ENCODE results near the gene TLK2.

GRCh38 chr17:62605588-62605987 is 127.0 kb downstream of the TLK2 start:
- TF ChIP-seq CTCF (IDR thresholded peaks at IDR 0.05) = no peak
- TF ChIP-seq GTF2I (CRISPR knock-in tag; conservative IDR thresholded peaks at IDR 0.05) = no peak
- no peak for TF ChIP-seq IRF1 (CRISPR knock-in tag; IDR thresholded peaks at IDR 0.05)
- TF ChIP-seq NR3C1 (CRISPR knock-in tag; conservative IDR thresholded peaks at IDR 0.05; ENCODE audit: low read depth) = no peak
- no peak for TF ChIP-seq FOXP1 (CRISPR knock-in tag; IDR thresholded peaks at IDR 0.05; ENCODE audit: borderline replicate concordance)
- TF ChIP-seq RELA (CRISPR knock-in tag; IDR thresholded peaks at IDR 0.05; ENCODE audit: borderline replicate concordance) = no peak
- no peak for TF ChIP-seq USF1 (CRISPR knock-in tag; IDR thresholded peaks at IDR 0.05)
- TF ChIP-seq KAT7 (CRISPR knock-in tag; IDR thresholded peaks at IDR 0.05; ENCODE audit: borderline replicate concordance) = no peak
